ENCODE results near the gene CHRM3.

Gene CHRM3

GRCh38 chr1:239394107-239394506, 7.7 kb downstream of the CHRM3 start:
- in situ Hi-C loops (cut with MboI; ENCODE audit: low sequenced_read_pairs) = no loop called here

- in situ Hi-C loops (cut with MboI; ENCODE audit: low sequenced_read_pairs) = loop anchor here (25.0 kb wide), 1 partner anchor 473 kb away; no protein-coding TSS in a partner anchor
Measured at GRCh38 chr1:239413916-239414315, 27.5 kb downstream of the CHRM3 start.

- in situ Hi-C loops (cut with MboI; ENCODE audit: low sequenced_read_pairs) = loop anchor here (25.0 kb wide), 1 partner anchor 470 kb away; no protein-coding TSS in a partner anchor
Measured at GRCh38 chr1:239417221-239417620, 30.9 kb downstream of the CHRM3 start.

- in situ Hi-C loops (cut with MboI; ENCODE audit: low sequenced_read_pairs) = loop anchor here (25.0 kb wide), 1 partner anchor 469 kb away; no protein-coding TSS in a partner anchor
Measured at GRCh38 chr1:239417986-239418640, 31.7 kb downstream of the CHRM3 start.

GRCh38 chr1:239418681-239419080, 32.3 kb downstream of the CHRM3 start:
- in situ Hi-C loops (cut with MboI; ENCODE audit: low sequenced_read_pairs) = loop anchor here (25.0 kb wide), 1 partner anchor 469 kb away; no protein-coding TSS in a partner anchor

GRCh38 chr1:239421811-239422210, 35.4 kb downstream of the CHRM3 start:
- in situ Hi-C loops (cut with MboI; ENCODE audit: low sequenced_read_pairs) = loop anchor here (25.0 kb wide), 1 partner anchor 465 kb away; no protein-coding TSS in a partner anchor

GRCh38 chr1:239422818-239423217, 36.5 kb downstream of the CHRM3 start:
- in situ Hi-C loops (cut with MboI; ENCODE audit: low sequenced_read_pairs) = loop anchor here (25.0 kb wide), 1 partner anchor 464 kb away; no protein-coding TSS in a partner anchor

- in situ Hi-C loops (cut with MboI; ENCODE audit: low sequenced_read_pairs) = no loop called here
Measured at GRCh38 chr1:239426821-239427475, 40.6 kb downstream of the CHRM3 start.

GRCh38 chr1:239427712-239428111, 41.3 kb downstream of the CHRM3 start:
- in situ Hi-C loops (cut with MboI; ENCODE audit: low sequenced_read_pairs) = no loop called here

- in situ Hi-C loops (cut with MboI; ENCODE audit: low sequenced_read_pairs) = no loop called here
Measured at GRCh38 chr1:239428120-239428710, 41.8 kb downstream of the CHRM3 start.

GRCh38 chr1:239429163-239429562, 42.8 kb downstream of the CHRM3 start:
- in situ Hi-C loops (cut with MboI; ENCODE audit: low sequenced_read_pairs) = no loop called here

- in situ Hi-C loops (cut with MboI; ENCODE audit: low sequenced_read_pairs) = no loop called here
Measured at GRCh38 chr1:239432255-239432654, 45.9 kb downstream of the CHRM3 start.

- in situ Hi-C loops (cut with MboI; ENCODE audit: low sequenced_read_pairs) = no loop called here
Measured at GRCh38 chr1:239434181-239434580, 47.8 kb downstream of the CHRM3 start.
